Lung (tissue), 12 donors: Measurements from ENCODE around the gene RAB38. TPM values are rescaled to one million over a fixed set of nuclear protein-coding genes. Genes with fewer than 3 reads are reported as not detected.

Experiments
- ATAC-seq: fragments of 200-7000 bp; cut with Tn5 transposase; one replicate; pipeline ENCODE4 v1.9.1; 2020; ENCODE audit warnings: moderate number of reproducible peaks; ENCODE audit not compliant: insufficient read depth, low FRiP score
- DNase-seq, 3 donors: peaks; one replicate each; pipeline ENCODE4 v3.0.0-alpha.2; 2013 to 2017
- H3K27ac ChIP-seq, 2 donors: one replicate each; pipeline ENCODE4 v1.5.1; 2013; ENCODE audit warnings: mild to moderate bottlenecking in 2 of 2, moderate library complexity in 2 of 2, control low read depth in 1 of 2, inconsistent platforms in 1 of 2, low read depth in 1 of 2, low read length in 1 of 2
- H3K27me3 ChIP-seq, 3 donors: one replicate each; pipeline ENCODE4 v1.5.1; 2013; ENCODE audit warnings: low read length in 2 of 3; ENCODE audit not compliant: control insufficient read depth in 3 of 3, insufficient read depth in 3 of 3
- H3K36me3 ChIP-seq, 4 donors: one replicate each; pipeline ENCODE4 v1.5.1; 2013; ENCODE audit warnings: low read length in 4 of 4, mild to moderate bottlenecking in 1 of 4, moderate library complexity in 1 of 4; ENCODE audit not compliant: control insufficient read depth in 4 of 4, insufficient read depth in 4 of 4
- H3K4me1 ChIP-seq, 5 donors: one replicate each; pipeline ENCODE4 v1.5.1; 2013; ENCODE audit warnings: low read length in 5 of 5, mild to moderate bottlenecking in 2 of 5, moderate library complexity in 1 of 5; ENCODE audit not compliant: control insufficient read depth in 5 of 5, insufficient read depth in 5 of 5
- H3K4me3 ChIP-seq: one replicate; pipeline ENCODE4 v1.5.1; 2013; ENCODE audit warnings: mild to moderate bottlenecking, control low read depth, moderate library complexity
- H3K9ac ChIP-seq, 2 donors: one replicate each; pipeline ENCODE4 v1.5.1; 2013; ENCODE audit warnings: low read length in 2 of 2, control low read depth in 1 of 2; ENCODE audit not compliant: insufficient read depth in 1 of 2
- H3K9me3 ChIP-seq, 4 donors: one replicate each; pipeline ENCODE4 v1.5.1; 2013; ENCODE audit warnings: low read length in 3 of 4, mild to moderate bottlenecking in 1 of 4, moderate library complexity in 1 of 4; ENCODE audit not compliant: control insufficient read depth in 4 of 4, insufficient read depth in 3 of 4
- WGBS, 2 donors: extraction: QIAGEN DNeasy Blood & Tissue Kit; methylation state at CpG; one replicate each; pipeline ENCODE4 v1.1.7; 2013; 5-methylcytosine and 5-hydroxymethylcytosine counted together
- polyA plus RNA-seq, 2 donors: library from polyadenylated mRNA; stranded (reverse); fragments of 200-250 nt; gene quantifications; one replicate each; pipeline ENCODE4 v1.2.1, GENCODE V29; 2013
- total RNA-seq, 2 donors: library from RNA; depleted of rRNA in 1 of 2; stranded (reverse); fragments of >200 nt in 1 of 2; gene quantifications; one replicate each; pipeline ENCODE4 v1.2.1, GENCODE V29; 2014 to 2021
- TF ChIP-seq, protein P1 (sequence below): IDR thresholded peaks from 2 replicates; pipeline ENCODE4 v1.5.1; 2012; ENCODE audit warnings: mild to moderate bottlenecking; ENCODE audit errors: control extremely low read depth, extremely low read depth
- donor health status: control.
- donor health status: control.
- donor health status: Bipolar disorder and iron deficiency.
- donor health status: healthy.
- donor health status: DM: yes; HTN: yes; CAD: no.

RAB38 gene
- total and polyA plus RNA-seq, 4 donors: 4.7 to 11.7 (median 7.5) TPM

DNA sequence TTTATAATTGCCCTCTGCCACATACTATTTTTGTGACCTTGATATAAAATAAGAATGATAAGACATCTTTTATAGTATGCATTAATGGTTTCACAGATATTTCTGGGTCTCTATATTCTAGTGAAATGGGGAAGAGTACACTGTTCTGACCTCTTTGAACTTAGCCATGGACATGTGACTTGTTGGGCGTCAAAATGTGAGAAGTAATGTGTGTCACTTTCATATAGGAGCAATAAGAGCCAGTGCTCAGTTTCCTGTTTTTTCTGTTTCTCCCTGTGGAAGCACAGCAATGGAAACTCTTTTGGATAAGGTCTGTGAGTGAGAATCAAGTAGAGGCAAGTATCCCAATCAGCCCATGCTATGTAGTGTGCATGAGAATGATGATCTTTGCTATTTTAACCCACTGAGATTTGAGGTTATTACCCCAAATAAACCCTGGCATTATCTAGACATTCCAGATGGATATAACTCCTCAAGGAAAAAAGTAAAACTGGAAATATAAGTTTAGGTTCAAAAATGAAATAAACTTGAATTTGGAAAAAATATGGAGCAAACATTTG is 60.7 kb downstream of the RAB38 start:
- Histone ChIP-seq H3K4me1 (peaks cover 0 to 4% (median 0%) of the 10 kb centered on the region in 5 donors), H3K27ac (no peak overlapping the region), H3K9ac (no peak overlapping the region), H3K4me3 (no peak overlapping the region), H3K27me3 (no peaks in the 10 kb centered on the region), H3K9me3 (no peaks in the 10 kb centered on the region), H3K36me3 (no peaks in the 10 kb centered on the region)
- 59 to 69% methylated on average over 1 of the region's 1 CpG for WGBS, 2 donors
- DNase-seq (no peak), ATAC-seq (no peak)
- TF ChIP-seq, protein P1, sequence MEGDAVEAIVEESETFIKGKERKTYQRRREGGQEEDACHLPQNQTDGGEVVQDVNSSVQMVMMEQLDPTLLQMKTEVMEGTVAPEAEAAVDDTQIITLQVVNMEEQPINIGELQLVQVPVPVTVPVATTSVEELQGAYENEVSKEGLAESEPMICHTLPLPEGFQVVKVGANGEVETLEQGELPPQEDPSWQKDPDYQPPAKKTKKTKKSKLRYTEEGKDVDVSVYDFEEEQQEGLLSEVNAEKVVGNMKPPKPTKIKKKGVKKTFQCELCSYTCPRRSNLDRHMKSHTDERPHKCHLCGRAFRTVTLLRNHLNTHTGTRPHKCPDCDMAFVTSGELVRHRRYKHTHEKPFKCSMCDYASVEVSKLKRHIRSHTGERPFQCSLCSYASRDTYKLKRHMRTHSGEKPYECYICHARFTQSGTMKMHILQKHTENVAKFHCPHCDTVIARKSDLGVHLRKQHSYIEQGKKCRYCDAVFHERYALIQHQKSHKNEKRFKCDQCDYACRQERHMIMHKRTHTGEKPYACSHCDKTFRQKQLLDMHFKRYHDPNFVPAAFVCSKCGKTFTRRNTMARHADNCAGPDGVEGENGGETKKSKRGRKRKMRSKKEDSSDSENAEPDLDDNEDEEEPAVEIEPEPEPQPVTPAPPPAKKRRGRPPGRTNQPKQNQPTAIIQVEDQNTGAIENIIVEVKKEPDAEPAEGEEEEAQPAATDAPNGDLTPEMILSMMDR: no peak

DNA sequence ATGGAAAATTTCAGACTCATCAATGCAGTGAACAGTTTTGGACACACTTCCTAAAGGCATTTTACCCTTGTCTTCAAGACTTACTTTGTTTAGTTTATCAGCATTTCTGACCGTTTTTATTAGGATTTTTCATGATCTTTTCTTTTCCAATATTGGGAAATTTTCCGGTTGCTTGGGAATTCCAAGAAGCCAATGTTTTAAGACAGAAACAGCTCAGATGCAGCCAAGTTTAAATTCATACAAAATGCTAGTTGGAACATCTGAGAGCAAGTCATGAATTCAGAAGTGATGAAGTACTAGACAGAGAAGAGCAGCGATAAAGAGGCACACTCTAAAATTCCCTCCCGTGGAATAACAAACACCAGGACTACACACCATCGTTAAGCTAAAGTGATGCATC is 68.6 kb downstream of the RAB38 start:
- no peak overlapping the region for H3K4me3 ChIP-seq
- no peaks in the 10 kb centered on the region for H3K36me3 ChIP-seq
- WGBS, 2 donors: 75 to 81% methylated on average over 5 of the region's 5 CpGs
- no peaks in the 10 kb centered on the region for H3K27me3 ChIP-seq
- H3K9me3 ChIP-seq: no peaks in the 10 kb centered on the region
- no peak for DNase-seq
- H3K4me1 ChIP-seq: no peaks in the 10 kb centered on the region
- no peak for ATAC-seq
- TF ChIP-seq, protein P1: no peak
- no peak overlapping the region for H3K9ac ChIP-seq
- no peak overlapping the region for H3K27ac ChIP-seq

DNA sequence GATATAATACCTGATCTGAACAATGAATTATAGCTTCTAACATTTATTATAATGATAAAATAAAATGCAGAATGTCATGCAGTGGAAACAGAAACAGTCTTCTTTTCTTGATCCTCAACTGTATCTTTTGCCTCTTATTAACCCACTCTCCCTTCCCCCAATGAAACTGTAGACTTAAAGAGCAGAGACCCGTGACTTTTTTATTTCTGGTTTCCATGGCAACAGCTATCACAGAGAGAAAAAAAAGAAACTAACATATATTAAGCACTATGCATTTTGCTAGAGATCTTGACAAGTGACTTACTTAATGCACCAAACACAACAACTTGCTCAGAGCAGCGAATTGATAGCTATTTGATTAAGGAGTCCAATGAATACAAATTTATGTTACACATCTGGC is 69.3 kb downstream of the RAB38 start:
- peak in 2 of 3 donors; percentile 33 to 34 for DNase-seq
- no peaks in the 10 kb centered on the region for H3K4me1 ChIP-seq
- TF ChIP-seq, protein P1: no peak
- no peak overlapping the region for H3K4me3 ChIP-seq
- H3K27ac ChIP-seq: no peak overlapping the region
- H3K9me3 ChIP-seq: no peaks in the 10 kb centered on the region
- ATAC-seq: no peak
- no peaks in the 10 kb centered on the region for H3K36me3 ChIP-seq
- WGBS, 2 donors: 66 to 76% methylated on average over 2 of the region's 2 CpGs
- no peak overlapping the region for H3K9ac ChIP-seq
- no peaks in the 10 kb centered on the region for H3K27me3 ChIP-seq

DNA sequence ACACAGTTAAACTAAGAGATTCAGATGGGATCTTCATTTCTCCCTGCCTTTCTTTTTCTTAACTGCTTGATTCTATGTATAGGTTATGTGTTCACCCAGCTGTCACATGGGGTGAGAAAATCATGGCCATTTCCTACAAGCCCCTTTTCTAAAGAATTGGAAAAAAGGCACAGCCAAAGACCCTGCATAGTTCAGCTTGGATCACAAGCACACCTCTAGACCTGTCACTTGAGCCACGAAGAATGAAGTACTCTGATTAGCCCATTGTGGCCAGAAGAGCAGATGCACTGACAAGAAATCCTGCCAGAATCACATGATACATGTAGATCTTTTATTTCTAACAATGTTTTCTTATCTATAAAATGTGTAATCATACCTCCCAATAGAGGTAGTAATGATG is 69.7 kb downstream of the RAB38 start:
- 32 to 54% methylated on average over 1 of the region's 1 CpG for WGBS, 2 donors
- H3K9ac ChIP-seq: no peak overlapping the region
- H3K4me1 ChIP-seq: no peaks in the 10 kb centered on the region
- DNase-seq (no peak), ATAC-seq (no peak)
- H3K27me3 ChIP-seq: no peaks in the 10 kb centered on the region
- TF ChIP-seq, protein P1: no peak
- H3K4me3 ChIP-seq: no peak overlapping the region
- H3K9me3 ChIP-seq: no peaks in the 10 kb centered on the region
- H3K27ac ChIP-seq: no peak overlapping the region
- H3K36me3 ChIP-seq: no peaks in the 10 kb centered on the region
